Endodermal cell (in vitro differentiated cells): ENCODE data around the gene DEDD2. TPM values are rescaled to one million over a fixed set of nuclear protein-coding genes. Genes with fewer than 3 reads are reported as not detected.
A peak's percentile ranks its signal among the peaks of the same experiment; 100 is the strongest.

Experiments
- DNase-seq: peaks from one replicate; pipeline ENCODE4 v3.0.0-alpha.2; 2017
- H3K27ac ChIP-seq: 2 replicates; pipeline ENCODE4 v1.5.1; 2013; ENCODE audit warnings: mild to moderate bottlenecking, low read depth, low read length, moderate library complexity
- H3K27me3 ChIP-seq: 2 replicates; pipeline ENCODE4 v1.6.1; 2013; ENCODE audit warnings: mild to moderate bottlenecking, low read length, moderate library complexity; ENCODE audit not compliant: insufficient read depth, control insufficient read depth, poor library complexity, severe bottlenecking
- H3K36me3 ChIP-seq: 2 replicates; pipeline ENCODE4 v1.7.0; 2013; ENCODE audit warnings: mild to moderate bottlenecking, low read length, moderate library complexity; ENCODE audit not compliant: control insufficient read depth, insufficient read depth
- H3K4me1 ChIP-seq: one replicate; pipeline ENCODE4 v1.7.0; 2013; ENCODE audit warnings: low read length; ENCODE audit not compliant: control insufficient read depth, insufficient read depth
- H3K4me3 ChIP-seq: 2 replicates; pipeline ENCODE4 v1.5.1; 2013; ENCODE audit warnings: mild to moderate bottlenecking, low read length, moderate library complexity
- H3K9ac ChIP-seq: 2 replicates; pipeline ENCODE4 v1.6.1; 2013; ENCODE audit warnings: mild to moderate bottlenecking, low read length, moderate library complexity; ENCODE audit not compliant: poor library complexity, severe bottlenecking; ENCODE audit errors: extremely low read depth
- H3K9me3 ChIP-seq: 2 replicates; pipeline ENCODE4 v1.6.1; 2013; ENCODE audit warnings: mild to moderate bottlenecking, low read length, moderate library complexity; ENCODE audit not compliant: control insufficient read depth
- H3K27ac Mint-ChIP-seq: 2 replicates; pipeline ENCODE4 v1.8.0; 2020; ENCODE audit warnings: mixed read lengths
- H3K27me3 Mint-ChIP-seq: 2 replicates; pipeline ENCODE4 v1.8.0; 2021; ENCODE audit warnings: mild to moderate bottlenecking, mixed read lengths; ENCODE audit not compliant: insufficient read depth
- H3K36me3 Mint-ChIP-seq: 2 replicates; pipeline ENCODE4 v1.8.0; 2020; ENCODE audit warnings: low read depth, mixed read lengths
- H3K4me1 Mint-ChIP-seq: 2 replicates; pipeline ENCODE4 v1.8.0; 2020; ENCODE audit warnings: mixed read lengths
- H3K4me3 Mint-ChIP-seq: 2 replicates; pipeline ENCODE4 v1.8.0; 2020; ENCODE audit warnings: mild to moderate bottlenecking, moderate library complexity, mixed read lengths
- H3K9me3 Mint-ChIP-seq: 2 replicates; pipeline ENCODE4 v1.8.0; 2020; ENCODE audit warnings: mild to moderate bottlenecking, mixed read lengths
- WGBS, 2 experiments: methylation state at CpG; one replicate each; pipeline versions ENCODE4 v1.1.5 to v1.1.7; 2013; ENCODE audit warnings: missing lambda C conversion rate in 2 of 2, mixed read lengths in 1 of 2; ENCODE audit not compliant: insufficient coverage in 1 of 2, insufficient read length in 1 of 2; 5-methylcytosine and 5-hydroxymethylcytosine counted together
- total RNA-seq, 2 donors: library from RNA; stranded (reverse); fragmentation: NEBNext Ultra II Directional in 1 of 2; extraction: Animal tissue kit (Norgen Biotek cat#: 25700) in 1 of 2; gene quantifications; 2 replicates in 1 of 2; 3 replicates in 1 of 2; pipeline ENCODE4 v1.2.1, GENCODE V29; 2021
- TF ChIP-seq, protein P1 (sequence below): fragments of 200-600 bp; sonication (generic); conservative IDR thresholded peaks from 2 replicates; pipeline ENCODE4 v1.5.0; 2021; ENCODE audit warnings: antibody characterized with exemption, mild to moderate bottlenecking

The DEDD2 gene
- total RNA-seq, 2 donors from 2014 or later = 25.8 to 28.0 TPM

DNA sequence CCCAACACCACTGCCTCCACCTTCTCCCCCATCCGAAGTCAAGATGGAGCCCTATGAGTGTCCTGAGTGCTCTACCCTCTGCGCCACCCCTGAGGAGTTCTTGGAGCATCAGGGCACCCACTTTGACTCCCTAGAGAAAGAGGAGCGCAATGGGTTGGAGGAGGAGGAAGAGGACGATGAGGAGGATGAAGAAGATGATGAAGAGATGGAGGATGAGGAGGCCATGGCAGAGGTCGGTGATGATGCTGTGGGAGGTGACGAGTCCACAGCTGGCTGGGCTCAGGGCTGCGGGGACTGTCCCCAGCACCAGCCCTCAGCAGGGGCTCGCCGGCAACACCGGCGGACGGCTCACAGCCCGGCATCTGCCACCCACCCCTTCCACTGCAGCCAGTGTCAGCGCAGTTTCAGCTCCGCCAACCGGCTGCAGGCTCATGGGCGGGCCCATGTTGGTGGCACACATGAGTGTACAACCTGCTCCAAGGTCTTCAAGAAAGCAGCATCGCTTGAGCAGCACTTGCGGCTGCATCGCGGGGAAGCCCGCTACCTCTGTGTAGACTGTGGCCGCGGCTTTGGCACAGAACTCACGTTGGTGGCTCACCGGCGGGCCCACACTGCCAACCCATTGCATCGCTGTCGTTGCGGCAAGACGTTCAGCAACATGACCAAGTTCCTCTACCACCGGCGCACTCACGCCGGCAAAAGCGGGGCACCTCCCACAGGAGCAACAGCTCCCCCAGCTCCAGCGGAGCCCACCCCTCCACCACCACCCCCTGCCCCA lies 7.7 kb upstream of the DEDD2 start:
- peaks cover 50% of the 10 kb centered on the region for H3K36me3 Mint-ChIP-seq
- no peak overlapping the region for H3K27ac ChIP-seq
- peaks cover 51% of the 10 kb centered on the region for H3K36me3 ChIP-seq
- TF ChIP-seq, protein P1, sequence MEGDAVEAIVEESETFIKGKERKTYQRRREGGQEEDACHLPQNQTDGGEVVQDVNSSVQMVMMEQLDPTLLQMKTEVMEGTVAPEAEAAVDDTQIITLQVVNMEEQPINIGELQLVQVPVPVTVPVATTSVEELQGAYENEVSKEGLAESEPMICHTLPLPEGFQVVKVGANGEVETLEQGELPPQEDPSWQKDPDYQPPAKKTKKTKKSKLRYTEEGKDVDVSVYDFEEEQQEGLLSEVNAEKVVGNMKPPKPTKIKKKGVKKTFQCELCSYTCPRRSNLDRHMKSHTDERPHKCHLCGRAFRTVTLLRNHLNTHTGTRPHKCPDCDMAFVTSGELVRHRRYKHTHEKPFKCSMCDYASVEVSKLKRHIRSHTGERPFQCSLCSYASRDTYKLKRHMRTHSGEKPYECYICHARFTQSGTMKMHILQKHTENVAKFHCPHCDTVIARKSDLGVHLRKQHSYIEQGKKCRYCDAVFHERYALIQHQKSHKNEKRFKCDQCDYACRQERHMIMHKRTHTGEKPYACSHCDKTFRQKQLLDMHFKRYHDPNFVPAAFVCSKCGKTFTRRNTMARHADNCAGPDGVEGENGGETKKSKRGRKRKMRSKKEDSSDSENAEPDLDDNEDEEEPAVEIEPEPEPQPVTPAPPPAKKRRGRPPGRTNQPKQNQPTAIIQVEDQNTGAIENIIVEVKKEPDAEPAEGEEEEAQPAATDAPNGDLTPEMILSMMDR = no peak
- peaks cover 11% of the 10 kb centered on the region for H3K4me1 Mint-ChIP-seq
- H3K27me3 Mint-ChIP-seq = no peaks in the 10 kb centered on the region
- H3K4me3 Mint-ChIP-seq = no peak overlapping the region
- 96 to 97% methylated on average over 26 to 37 of the region's 37 CpGs for WGBS, 2 experiments
- H3K27me3 ChIP-seq = no peaks in the 10 kb centered on the region
- H3K9me3 ChIP-seq = no peaks in the 10 kb centered on the region
- H3K27ac Mint-ChIP-seq = no peak overlapping the region
- no peak overlapping the region for H3K4me3 ChIP-seq
- no peaks in the 10 kb centered on the region for H3K9me3 Mint-ChIP-seq
- H3K4me1 ChIP-seq = peaks cover 3% of the 10 kb centered on the region
- no peak for DNase-seq
- H3K9ac ChIP-seq = no peak overlapping the region

DNA sequence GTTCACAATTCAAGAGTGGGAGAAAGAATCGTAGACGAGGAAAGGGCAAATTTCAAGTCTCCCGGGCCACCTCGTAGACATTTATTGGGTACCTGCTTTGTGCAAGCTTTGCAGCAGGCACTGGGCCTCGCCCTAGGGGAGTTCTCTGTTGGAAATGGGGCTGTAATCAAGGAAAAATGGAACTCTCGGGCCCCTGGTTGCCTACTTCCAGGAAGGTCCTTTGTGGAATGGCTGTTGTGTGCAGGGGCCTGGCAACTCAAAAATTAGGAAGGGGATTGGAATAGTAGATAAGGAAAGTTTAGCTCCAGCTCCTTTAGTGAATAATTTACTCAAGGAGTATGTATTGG lies 3.2 kb upstream of the DEDD2 start:
- 0 to 7% methylated on average over 3 to 6 of the region's 6 CpGs for WGBS, 2 experiments
- peak overlapping the region; percentile 94 for H3K4me3 Mint-ChIP-seq
- H3K27ac Mint-ChIP-seq = peak overlapping the region; percentile 92
- Histone ChIP-seq H3K27ac (peak overlapping the region; percentile 55), H3K9ac (peak overlapping the region; percentile 83), H3K36me3 (peaks cover 19% of the 10 kb centered on the region), H3K27me3 (no peaks in the 10 kb centered on the region), H3K4me3 (peak overlapping the region; percentile 98), H3K9me3 (no peaks in the 10 kb centered on the region), H3K4me1 (peaks cover 4% of the 10 kb centered on the region)
- no peaks in the 10 kb centered on the region for H3K27me3 Mint-ChIP-seq
- DNase-seq = no peak
- peaks cover 21% of the 10 kb centered on the region for H3K36me3 Mint-ChIP-seq
- TF ChIP-seq, protein P1 = no peak
- no peaks in the 10 kb centered on the region for H3K9me3 Mint-ChIP-seq
- peaks cover 19% of the 10 kb centered on the region for H3K4me1 Mint-ChIP-seq

DNA sequence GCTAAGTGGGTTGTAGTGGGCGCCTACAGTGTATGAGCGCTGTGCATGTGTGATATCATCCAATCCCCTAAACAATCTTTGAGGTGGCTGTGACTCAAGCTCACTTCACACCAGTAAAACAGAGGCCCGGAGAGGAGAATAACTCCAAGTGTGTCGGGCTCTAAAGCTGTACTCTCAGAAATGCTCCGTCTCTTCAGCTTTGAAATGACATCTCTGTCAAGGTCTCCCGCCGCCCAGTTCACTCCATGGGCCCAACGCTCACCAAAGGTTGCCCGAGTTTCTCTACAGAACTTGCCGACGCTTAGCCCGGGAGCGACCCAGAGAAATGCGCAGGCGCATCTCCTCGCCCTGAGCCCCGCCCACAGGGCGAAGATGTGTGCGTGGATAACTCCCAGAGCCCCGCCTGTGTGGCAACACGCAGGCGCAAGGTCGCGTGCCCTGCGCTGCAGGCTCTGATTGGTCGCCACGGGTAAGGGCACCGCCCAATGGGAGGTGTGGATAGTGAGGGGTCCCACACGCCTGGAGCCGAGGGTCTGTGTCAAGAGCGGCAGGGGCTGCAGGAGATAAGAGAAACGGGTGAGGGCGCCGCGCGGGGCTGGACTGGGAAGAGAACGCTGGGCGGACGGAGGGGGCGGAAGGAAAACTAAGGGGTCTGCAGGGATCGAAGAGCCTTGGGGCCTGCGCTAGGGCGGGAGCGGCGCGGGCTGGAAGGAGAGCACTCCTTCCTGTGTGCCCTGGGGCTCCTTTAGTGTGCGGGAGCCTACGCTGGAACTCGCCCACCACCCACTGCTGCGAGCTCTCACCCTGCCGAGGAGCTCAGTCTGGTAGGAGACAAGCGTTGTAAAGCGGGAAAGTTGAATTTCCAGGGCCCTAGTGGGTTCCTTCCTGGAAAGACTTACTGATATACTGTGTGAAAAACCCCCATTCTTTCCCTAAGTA lies 2.6 kb upstream of the DEDD2 start, which contains the start of gene ZNF526:
Gene ZNF526 (plus strand): TSS at position 501 of the 939 bp plus-strand sequence. CDS start 4,092 bp downstream, outside the sequence.
- WGBS, 2 experiments = 3% methylated on average over 43 to 53 of the region's 53 CpGs

More for the DNA sequence above, 2.6 kb upstream of the DEDD2 start, which contains the start of gene ZNF526:
- Histone ChIP-seq H3K4me3 (peak within 1 kb of the TSS; percentile 98), H3K9me3 (no peaks in the 10 kb centered on the region), H3K4me1 (peaks cover 4% of the 10 kb centered on the region), H3K27ac (peak within 1 kb of the TSS; percentile 55), H3K27me3 (no peaks in the 10 kb centered on the region), H3K9ac (peak within 1 kb of the TSS; percentile 83), H3K36me3 (peaks cover 18% of the 10 kb centered on the region)
- TF ChIP-seq, protein P1 = peak; percentile 14
- H3K27me3 Mint-ChIP-seq = no peaks in the 10 kb centered on the region
- H3K4me1 Mint-ChIP-seq = peaks cover 25% of the 10 kb centered on the region
- peak; percentile 100 for DNase-seq
- H3K27ac Mint-ChIP-seq = peak within 1 kb of the TSS; percentile 92
- H3K9me3 Mint-ChIP-seq = no peaks in the 10 kb centered on the region
- peaks cover 21% of the 10 kb centered on the region for H3K36me3 Mint-ChIP-seq
- H3K4me3 Mint-ChIP-seq = peak within 1 kb of the TSS; percentile 94
